Measurements from ENCODE around the gene ATP13A3.

Gene ATP13A3

GRCh38 chr3:194431554-194431953 lies 55.2 kb downstream of the ATP13A3 start:
- no peak for FAIRE-seq

DNA sequence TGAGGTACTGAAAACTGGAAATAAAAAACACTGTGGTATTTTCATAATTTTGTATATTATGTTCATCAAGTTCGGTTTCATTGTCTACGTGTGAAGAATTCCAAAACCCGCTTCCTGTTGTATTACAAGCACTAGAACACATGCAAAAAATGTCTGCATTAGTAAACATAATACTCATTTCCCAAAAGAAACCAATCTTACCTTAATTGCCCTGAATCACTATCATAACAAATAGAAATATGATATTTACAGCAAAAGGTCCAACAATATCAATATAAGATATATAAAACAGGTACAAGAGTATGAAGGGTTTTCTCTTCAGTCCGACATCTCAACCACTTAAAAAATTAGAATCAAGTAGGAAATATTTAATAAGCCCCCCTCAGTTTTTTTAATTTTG lies 61.4 kb downstream of the ATP13A3 start:
- no peak for FAIRE-seq

DNA sequence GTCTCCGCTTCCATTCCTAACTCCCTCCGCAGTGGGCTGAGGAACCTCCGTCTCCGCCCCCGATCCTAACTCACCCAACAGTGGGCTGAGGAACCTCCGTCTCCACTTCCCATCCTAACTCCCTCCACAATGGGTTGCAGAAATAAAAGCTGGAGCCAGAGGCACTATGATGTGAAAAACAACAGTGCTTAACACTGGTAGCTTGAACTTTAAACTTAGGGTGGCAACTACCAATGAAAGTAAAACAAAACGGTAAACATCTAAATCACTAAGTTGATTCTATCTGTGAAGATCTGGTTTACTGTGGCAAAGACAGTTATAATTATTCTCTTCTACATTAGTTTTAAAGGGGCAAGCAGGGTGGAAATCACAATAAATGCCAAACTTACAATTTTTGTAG lies 61.8 kb downstream of the ATP13A3 start:
- no peak for FAIRE-seq

- no peak for FAIRE-seq
Measured at GRCh38 chr3:194424373-194424772, 62.4 kb downstream of the ATP13A3 start.

- FAIRE-seq: no peak
Measured at GRCh38 chr3:194423317-194423716, 63.5 kb downstream of the ATP13A3 start.

- FAIRE-seq: no peak
Measured at GRCh38 chr3:194422188-194422587, 64.6 kb downstream of the ATP13A3 start.

GRCh38 chr3:194418671-194419070 lies 68.1 kb downstream of the ATP13A3 start:
- no peak for FAIRE-seq

- FAIRE-seq: no peak
Measured at GRCh38 chr3:194407423-194407822, 79.4 kb downstream of the ATP13A3 start.

DNA sequence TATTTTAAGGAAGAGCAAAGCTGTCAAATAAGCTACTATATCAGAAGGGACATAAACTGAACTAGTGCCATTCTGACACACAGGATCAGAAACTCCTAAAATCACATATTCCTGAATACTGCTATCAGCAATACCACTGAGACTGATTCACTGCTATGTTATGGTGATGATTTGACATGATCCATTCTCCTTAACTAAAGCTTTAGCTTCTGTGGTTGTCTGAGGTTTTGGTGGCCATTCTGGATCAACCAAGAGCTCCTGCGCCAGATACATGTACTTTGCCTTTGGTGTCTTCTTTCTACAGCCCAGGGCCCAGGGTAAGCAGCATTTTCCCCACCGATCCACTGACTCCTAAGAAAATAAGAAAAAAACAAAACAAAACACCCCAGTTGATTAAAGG lies 81.0 kb downstream of the ATP13A3 start:
- no peak for FAIRE-seq

DNA sequence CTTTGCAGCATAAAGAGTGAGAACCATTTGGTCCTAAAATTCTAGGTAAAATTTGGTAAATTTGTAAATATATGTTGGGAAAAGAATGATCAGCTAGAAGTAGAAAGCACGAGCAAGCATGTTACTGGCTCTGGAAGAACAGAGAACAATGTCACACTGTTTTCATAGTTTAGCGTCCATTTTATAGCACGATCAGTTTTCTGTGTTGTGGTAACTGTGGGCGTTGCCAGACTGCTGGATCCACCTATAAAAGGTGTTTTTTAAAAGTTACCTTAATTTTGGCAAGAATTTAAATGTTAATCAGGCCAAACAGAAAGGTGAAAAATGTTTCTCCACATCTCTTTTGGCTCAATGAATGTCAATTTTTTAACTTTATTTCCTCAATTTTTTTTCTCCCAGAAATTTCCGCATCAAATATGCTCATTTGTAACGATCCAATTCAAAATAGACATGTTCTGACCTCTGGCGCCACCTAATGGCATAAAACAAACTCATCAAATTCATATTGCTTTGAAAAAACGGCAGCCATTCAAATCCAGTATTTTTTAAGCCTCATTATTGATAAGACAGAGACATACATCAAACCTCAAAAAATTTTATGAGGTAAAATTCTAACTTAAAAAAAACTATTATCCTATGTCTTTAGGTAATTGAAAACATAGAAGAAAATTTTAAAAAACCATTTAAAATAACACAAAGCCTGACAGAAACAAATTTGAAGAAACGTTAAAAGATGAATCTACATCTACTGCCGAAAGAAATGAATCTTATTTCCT lies 82.2 kb downstream of the ATP13A3 start:
- peak; percentile 96 for FAIRE-seq

GRCh38 chr3:194401868-194402329 lies 84.9 kb downstream of the ATP13A3 start:
- no peak for FAIRE-seq

- no peak for FAIRE-seq
Measured at GRCh38 chr3:194401346-194401745, 85.5 kb downstream of the ATP13A3 start.

DNA sequence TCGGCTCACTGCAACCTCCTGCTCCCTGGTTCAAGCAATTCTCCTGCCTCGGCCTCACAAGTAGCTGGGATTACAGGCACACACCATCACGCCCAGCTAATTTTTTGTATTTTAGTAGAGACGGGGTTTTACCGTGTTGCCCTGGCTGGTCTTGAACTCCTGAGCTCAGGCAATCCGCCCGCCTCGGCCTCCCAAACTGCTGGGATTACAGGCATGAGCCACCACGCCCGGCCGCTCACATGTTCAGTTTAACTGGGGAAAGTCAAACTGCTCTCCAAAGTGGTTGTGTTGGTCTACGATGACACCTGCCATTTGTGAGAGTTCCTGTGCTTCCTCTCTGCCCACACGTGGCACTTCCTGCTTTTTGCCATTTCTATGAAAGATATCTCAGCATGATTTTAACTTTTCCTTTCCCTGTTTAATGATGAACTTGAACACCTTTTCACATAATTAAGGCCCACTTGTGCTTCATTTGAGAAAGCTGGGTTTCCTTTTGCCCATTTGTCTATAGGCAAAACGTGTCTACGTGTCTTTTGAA lies 86.9 kb downstream of the ATP13A3 start:
- FAIRE-seq: no peak

DNA sequence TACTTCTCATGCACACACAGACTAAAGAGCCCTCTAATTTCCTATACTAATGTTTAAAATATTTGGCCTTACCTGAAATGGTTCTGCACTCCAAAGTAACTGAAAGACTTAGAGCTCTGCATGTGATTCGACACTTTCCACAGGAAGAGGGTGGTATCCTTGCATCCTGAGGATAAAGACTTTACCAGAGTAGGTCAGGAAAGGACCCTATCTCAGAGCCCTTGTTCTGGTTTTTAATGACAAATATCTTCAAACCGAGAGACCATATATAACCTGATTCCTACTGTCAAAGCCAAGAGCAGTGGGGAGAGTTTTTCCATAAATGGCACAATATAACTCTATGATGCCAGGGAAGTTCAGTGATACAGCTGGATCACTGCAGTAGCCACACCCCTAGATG lies 87.6 kb downstream of the ATP13A3 start, which contains the start of gene GP5:
GP5 (minus strand) TSS at position 101 of the 400 bp plus-strand sequence. CDS start 984 bp downstream, outside the sequence.
- FAIRE-seq: no peak

GRCh38 chr3:194397757-194398312 lies 89.0 kb downstream of the ATP13A3 start:
- no peak for FAIRE-seq

- no peak for FAIRE-seq
Measured at GRCh38 chr3:194396859-194397756, 89.7 kb downstream of the ATP13A3 start.

- FAIRE-seq: no peak
Measured at GRCh38 chr3:194396539-194396858, 90.3 kb downstream of the ATP13A3 start.

- FAIRE-seq: no peak
Measured at GRCh38 chr3:194395778-194396538, 90.8 kb downstream of the ATP13A3 start.

DNA sequence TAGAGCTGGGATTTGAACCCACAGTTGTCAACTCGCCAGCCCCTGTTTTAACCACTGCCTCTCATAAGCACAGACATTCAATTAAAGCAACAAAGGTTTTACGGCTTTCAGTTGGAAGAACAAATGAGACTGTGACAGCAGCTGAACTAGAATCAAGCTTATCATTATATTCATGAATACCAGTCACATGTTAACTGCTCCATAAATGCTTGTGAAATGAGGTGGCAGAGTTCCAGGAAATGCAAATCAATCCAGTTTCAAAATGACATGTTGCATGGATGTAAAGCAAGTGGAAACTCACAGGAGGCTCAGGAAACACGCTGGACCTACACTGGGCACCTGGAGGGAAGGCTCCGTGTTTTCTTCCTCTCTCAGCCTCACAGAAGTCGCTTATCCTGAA lies 91.6 kb downstream of the ATP13A3 start:
- FAIRE-seq: no peak

DNA sequence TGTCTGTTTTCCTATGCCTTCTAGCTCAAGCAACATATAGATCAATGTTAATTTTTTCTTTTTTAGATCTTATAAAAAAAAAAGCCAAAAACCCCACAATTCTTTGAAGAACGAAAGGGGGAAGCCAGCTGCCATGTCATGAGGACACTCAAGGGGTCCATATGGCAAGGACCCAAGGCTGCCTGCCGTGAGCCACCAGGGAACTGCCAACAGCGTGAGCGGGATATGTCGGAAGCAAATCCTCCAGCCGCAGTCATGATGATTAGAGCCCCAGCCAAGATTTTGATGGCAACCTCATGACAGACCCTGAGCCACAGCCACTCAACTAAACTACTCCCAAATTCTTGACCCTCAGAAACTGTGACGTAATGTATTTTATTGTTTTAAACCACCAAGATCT lies 94.2 kb downstream of the ATP13A3 start:
- FAIRE-seq: no peak

DNA sequence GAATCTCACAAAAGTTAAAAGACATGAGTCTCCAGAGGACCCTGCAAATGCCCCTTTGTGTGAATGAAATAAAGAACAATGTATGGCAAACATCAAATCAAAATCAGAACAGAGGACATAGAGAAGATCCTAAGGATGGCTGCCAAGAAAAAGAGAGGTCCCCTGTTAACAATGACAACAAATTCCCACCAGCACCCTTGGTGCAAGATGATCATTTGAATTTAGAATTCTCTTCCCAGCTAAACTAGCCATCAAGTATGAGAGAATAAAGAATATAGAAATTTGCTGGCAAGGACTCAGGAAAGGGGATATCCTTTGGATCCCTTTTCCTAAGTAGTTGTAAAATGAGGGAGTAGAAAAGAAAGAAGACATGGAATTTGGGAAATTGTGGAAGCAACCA lies 96.0 kb downstream of the ATP13A3 start:
- no peak for FAIRE-seq

GRCh38 chr3:194389269-194389668 lies 97.5 kb downstream of the ATP13A3 start:
- FAIRE-seq: no peak

All from A204.1 (cell line).